ENCODE measurements around the gene KRTAP1-5. TPM values are rescaled to one million over a fixed set of nuclear protein-coding genes. Genes with fewer than 3 reads are reported as not detected.
"Not testable (repeated sequence)": the region's sequence is repeated elsewhere in the genome, so short reads cannot be mapped to it uniquely, and the experiment has no call there.

Gene KRTAP1-5
- polyA plus RNA-seq, 6 donors from 2014 or later: not detected

DNA sequence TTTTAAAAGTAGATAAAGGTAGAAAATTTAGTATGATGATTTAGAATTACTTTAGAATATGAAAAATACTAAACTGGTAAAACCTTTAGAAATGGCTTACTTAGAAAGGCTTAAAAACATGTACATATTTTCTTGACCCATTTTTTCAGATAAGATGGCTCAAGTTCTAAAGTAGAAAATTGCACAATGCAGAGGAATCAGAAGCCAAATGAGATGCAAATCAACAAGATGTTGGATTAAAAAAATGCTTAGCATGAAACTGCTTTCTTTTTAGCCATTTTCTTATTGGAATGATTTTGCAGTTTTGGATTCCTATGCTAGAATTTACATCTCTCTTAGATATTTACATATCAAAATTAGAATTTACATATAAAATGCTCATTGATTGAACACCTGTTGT, 16.6 kb downstream of the KRTAP1-5 start:
- ATAC-seq (ENCODE audit: low read depth in 2 of 2): no peak
- Mint-ChIP-seq H3K27ac (peak overlapping the region in 1 of 6 donors; percentile 12), H3K27me3 (peaks cover 0 to 15% (median 0%) of the 10 kb centered on the region in 3 donors), H3K36me3 (no peaks in the 10 kb centered on the region), H3K4me1 (peaks cover 2 to 6% (median 3%) of the 10 kb centered on the region in 3 donors), H3K4me3 (no peak overlapping the region), H3K9me3 (no peaks in the 10 kb centered on the region)
- DNase-seq: no peak

DNA sequence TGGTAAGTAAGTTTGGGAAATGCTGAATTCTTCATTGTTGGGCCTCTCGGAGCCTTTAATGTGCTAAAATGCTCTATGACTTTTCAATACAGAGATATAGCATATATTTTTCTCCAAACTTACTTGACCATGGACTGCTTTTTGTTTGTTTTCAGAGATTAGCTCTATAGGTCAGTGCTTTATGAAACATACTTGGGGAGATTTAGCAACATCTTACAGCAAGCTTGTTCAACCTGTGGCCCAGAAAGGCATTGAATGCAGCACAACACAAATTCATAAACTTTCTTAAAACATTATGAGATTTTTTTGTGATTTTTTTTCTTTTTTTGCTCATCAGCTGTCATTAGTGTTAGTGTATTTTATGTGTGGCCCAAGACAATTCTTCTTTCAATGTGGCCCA, 17.1 kb downstream of the KRTAP1-5 start:
- ATAC-seq (ENCODE audit: low read depth in 2 of 2) (no peak), DNase-seq (no peak)
- H3K27ac Mint-ChIP-seq: no peak overlapping the region
- H3K4me3 Mint-ChIP-seq: no peak overlapping the region
- peaks cover 0 to 12% (median 0%) of the 10 kb centered on the region in 3 donors for H3K27me3 Mint-ChIP-seq
- no peaks in the 10 kb centered on the region for H3K9me3 Mint-ChIP-seq
- no peaks in the 10 kb centered on the region for H3K36me3 Mint-ChIP-seq
- H3K4me1 Mint-ChIP-seq: peaks cover 0 to 1% (median 0%) of the 10 kb centered on the region in 3 donors

DNA sequence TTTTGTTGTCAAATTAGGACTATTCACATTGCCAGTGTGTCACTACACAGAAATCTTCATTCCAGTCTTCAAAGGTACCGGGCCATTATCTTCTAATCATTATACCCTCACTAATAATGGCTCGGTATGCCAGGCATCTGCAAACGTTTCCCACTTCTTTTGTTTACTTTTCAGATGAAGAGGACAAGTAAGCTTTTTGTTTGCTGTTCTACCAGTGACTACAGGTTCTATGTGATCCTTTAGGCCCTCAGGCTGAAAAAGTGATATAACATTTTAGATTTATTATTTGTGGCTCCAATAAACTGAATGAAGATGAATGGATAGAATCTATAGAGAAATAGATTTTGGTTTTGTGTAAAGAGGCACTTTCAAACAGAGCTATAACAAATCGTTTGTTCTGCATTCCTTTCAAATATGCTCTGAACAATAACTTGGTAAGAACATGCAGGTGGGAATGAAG, 17.7 kb downstream of the KRTAP1-5 start:
- Mint-ChIP-seq H3K4me1 (no peaks in the 10 kb centered on the region), H3K9me3 (no peaks in the 10 kb centered on the region), H3K36me3 (no peaks in the 10 kb centered on the region), H3K27me3 (peaks cover 0 to 16% (median 3%) of the 10 kb centered on the region in 3 donors), H3K27ac (no peak overlapping the region), H3K4me3 (no peak overlapping the region)
- ATAC-seq (ENCODE audit: low read depth in 2 of 2): no peak
- DNase-seq: no peak

DNA sequence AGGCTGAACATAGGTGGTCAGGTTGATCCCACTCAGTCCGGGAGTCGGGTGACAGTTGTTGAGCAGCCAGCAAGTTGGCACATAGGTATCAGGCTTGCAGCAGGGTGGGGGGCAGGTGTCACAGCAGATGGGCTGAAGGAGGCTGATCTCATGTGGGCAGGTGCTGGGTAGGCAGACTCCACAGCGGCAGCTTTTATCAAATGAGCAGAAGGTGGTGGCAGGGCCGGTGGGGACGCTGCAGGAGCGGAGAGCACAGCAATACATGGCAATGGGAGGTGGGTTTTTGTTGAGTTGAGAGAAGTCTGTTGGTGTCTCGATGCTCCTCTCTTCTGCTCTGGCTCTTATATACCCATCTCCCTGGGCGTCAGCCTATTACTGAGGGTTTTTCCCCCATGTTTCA, 18.2 kb downstream of the KRTAP1-5 start, which contains the start of gene KRTAP3-1:
Gene KRTAP3-1, minus strand, starts transcription at position 318 of the 400 bp plus-strand sequence. Its CDS starts 54 bp downstream, at position 264.
- ATAC-seq (ENCODE audit: low read depth in 2 of 2) (no peak), DNase-seq (no peak)
- Mint-ChIP-seq H3K27ac (no peak within 1 kb of the TSS), H3K36me3 (no peaks in the 10 kb centered on the region), H3K4me3 (no peak within 1 kb of the TSS), H3K9me3 (no peaks in the 10 kb centered on the region), H3K4me1 (no peaks in the 10 kb centered on the region), H3K27me3 (peaks cover 0 to 22% (median 8%) of the 10 kb centered on the region in 3 donors)

DNA sequence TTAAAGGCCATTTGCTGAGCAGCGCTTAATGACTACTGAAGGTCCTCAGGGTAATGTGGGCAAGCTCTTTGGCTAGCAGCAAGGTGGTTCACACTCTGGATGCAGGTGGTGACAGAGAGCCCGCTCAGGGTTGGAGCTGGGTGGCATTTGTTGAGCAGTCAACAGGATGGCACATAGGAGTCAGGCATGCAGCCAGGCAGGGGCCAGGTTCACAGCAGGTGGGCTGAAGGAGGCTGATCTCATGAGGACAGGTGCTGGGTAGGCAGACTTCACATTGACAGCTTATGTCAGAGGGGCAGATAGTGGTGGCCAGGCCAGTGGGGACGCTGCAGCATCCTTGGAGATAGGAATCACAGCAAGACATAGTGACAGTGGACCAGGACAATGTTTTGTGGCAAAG, 22.6 kb downstream of the KRTAP1-5 start:
- no peak overlapping the region for H3K4me3 Mint-ChIP-seq
- ATAC-seq (ENCODE audit: low read depth in 2 of 2) (no peak), DNase-seq (no peak)
- H3K27ac Mint-ChIP-seq: no peak overlapping the region
- H3K4me1 Mint-ChIP-seq: no peaks in the 10 kb centered on the region
- peaks cover 21 to 34% (median 27%) of the 10 kb centered on the region in 3 donors for H3K27me3 Mint-ChIP-seq
- no peaks in the 10 kb centered on the region for H3K36me3 Mint-ChIP-seq
- H3K9me3 Mint-ChIP-seq: peaks cover 0 to 2% (median 0%) of the 10 kb centered on the region in 7 donors

DNA sequence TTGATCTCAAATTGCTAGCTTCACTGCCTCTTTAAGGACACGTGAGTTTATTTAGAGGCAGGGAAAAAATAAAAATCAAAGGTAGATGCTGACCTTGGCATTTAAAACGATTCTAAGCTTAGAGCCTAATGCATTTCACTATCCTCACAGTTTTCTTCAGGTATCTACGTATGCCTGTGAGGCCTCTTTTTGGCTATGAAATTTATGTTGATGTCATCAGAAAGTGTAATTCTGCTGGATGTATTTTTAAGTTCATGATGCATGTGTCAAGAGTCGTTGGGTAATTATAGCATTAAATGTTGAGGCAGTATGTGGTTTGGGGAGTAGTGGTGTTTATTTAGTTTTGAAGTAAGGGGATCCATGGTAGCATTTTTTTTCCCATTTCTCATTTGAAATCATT, 23.1 kb downstream of the KRTAP1-5 start:
- Mint-ChIP-seq H3K4me1 (no peaks in the 10 kb centered on the region), H3K27me3 (peaks cover 21 to 38% (median 31%) of the 10 kb centered on the region in 3 donors), H3K27ac (peak overlapping the region in 1 of 6 donors; percentile 14), H3K9me3 (peaks cover 0 to 3% (median 0%) of the 10 kb centered on the region in 7 donors), H3K36me3 (no peaks in the 10 kb centered on the region), H3K4me3 (no peak overlapping the region)
- no peak for ATAC-seq (ENCODE audit: low read depth in 2 of 2)
- DNase-seq: no peak

DNA sequence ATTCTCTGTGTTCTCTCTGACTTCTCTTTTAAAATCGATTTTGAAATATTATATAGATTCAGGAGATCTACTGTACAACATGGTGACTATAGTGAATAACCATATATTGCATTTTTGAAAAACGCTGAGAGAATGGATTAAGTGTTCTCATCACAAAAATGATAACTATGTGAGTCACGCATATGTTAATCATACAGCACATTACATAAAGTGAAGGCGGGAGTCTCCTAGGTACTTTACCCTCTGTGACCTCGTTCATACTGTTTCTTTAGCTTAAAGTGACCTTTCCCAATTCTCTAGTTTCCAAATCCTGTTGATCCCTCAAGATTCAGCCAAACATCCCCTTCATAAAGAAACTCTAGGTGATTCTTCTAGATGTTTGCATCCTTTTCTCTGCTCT, 24.2 kb downstream of the KRTAP1-5 start:
- H3K9me3 Mint-ChIP-seq: peaks cover 0 to 3% (median 0%) of the 10 kb centered on the region in 7 donors
- DNase-seq (no peak), ATAC-seq (ENCODE audit: low read depth in 2 of 2) (no peak)
- peaks cover 21 to 48% (median 31%) of the 10 kb centered on the region in 3 donors for H3K27me3 Mint-ChIP-seq
- no peaks in the 10 kb centered on the region for H3K4me1 Mint-ChIP-seq
- no peaks in the 10 kb centered on the region for H3K36me3 Mint-ChIP-seq
- H3K4me3 Mint-ChIP-seq: no peak overlapping the region
- H3K27ac Mint-ChIP-seq: no peak overlapping the region

DNA sequence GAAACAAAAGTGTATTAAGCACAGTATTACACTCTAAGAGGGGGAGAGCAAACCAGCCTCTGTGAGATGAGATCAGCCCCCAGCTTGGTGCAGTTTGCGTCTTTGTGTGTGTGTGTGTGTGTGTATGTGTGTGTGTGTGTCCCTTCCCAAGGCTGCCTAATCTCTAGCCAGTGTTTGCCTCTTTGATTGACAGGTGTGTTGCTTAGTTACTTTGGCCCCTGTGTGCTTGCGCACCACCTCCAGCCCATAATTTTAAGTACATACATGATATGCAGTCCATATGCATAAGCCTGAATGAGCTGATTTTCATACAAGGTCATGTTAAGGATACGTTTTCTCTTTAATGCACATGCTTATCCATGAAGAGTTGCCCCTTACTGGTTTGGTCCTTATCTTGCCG, 25.2 kb downstream of the KRTAP1-5 start:
- no peak overlapping the region for H3K27ac Mint-ChIP-seq
- peaks cover 30 to 59% (median 40%) of the 10 kb centered on the region in 3 donors for H3K27me3 Mint-ChIP-seq
- ATAC-seq (ENCODE audit: low read depth in 2 of 2) (no peak), DNase-seq (no peak)
- H3K4me1 Mint-ChIP-seq: no peaks in the 10 kb centered on the region
- H3K9me3 Mint-ChIP-seq: peaks cover 0 to 3% (median 0%) of the 10 kb centered on the region in 7 donors
- no peaks in the 10 kb centered on the region for H3K36me3 Mint-ChIP-seq
- H3K4me3 Mint-ChIP-seq: no peak overlapping the region

DNA sequence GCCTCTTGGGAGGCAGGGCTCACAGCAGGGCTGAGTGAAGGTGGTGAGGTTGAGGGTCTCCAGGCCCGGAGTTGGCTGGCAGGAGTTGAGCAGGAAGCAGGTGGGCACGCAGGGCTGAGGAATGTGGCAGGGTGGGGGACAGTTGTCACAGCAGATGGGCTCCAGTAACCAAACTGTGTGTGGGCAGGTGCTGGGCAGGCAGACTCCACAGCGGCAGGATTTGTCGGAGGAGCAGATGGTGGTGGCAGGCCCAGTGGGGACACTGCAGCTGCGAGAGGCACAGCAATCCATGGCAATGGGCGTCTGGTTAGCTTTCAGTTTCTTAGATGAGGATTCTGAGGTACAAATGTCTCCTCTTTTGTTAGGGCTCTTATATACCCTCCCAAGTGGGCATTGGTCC, 27.4 kb downstream of the KRTAP1-5 start, which contains the start of gene KRTAP3-2:
Gene KRTAP3-2, minus strand, starts transcription at position 344 of the 400 bp plus-strand sequence. Its CDS starts 53 bp downstream, at position 291.
- not testable (repeated sequence) for H3K27ac Mint-ChIP-seq; H3K4me3 Mint-ChIP-seq; H3K36me3 Mint-ChIP-seq; DNase-seq; H3K9me3 Mint-ChIP-seq; ATAC-seq (ENCODE audit: low read depth in 2 of 2); H3K4me1 Mint-ChIP-seq
- peaks cover 38 to 70% (median 49%) of the 10 kb centered on the region in 3 donors for H3K27me3 Mint-ChIP-seq

DNA sequence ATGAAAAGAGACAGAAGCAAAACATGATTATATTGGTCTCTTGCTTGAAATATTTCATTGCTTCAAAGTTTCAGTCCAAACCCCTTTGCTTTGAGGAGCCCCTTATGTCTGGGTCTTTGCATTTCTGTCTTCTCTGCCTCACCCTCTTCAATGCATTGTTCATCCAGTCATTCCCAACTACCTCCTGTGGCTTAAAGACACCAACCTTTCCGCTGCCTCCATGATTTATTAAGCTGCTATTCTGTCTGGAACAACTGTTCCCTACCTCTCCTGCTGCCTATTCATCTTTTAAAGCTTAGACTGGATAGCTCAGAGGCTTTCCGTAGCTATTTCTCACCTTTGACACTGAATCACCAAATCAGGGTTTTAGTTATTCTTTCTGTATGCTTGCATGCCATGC, 29.6 kb downstream of the KRTAP1-5 start:
- Mint-ChIP-seq H3K4me3 (no peak overlapping the region), H3K9me3 (peaks cover 0 to 3% (median 0%) of the 10 kb centered on the region in 7 donors), H3K36me3 (no peaks in the 10 kb centered on the region), H3K27me3 (peaks cover 42 to 70% (median 56%) of the 10 kb centered on the region in 3 donors), H3K27ac (no peak overlapping the region), H3K4me1 (no peaks in the 10 kb centered on the region)
- ATAC-seq (ENCODE audit: low read depth in 2 of 2): no peak
- DNase-seq: no peak

DNA sequence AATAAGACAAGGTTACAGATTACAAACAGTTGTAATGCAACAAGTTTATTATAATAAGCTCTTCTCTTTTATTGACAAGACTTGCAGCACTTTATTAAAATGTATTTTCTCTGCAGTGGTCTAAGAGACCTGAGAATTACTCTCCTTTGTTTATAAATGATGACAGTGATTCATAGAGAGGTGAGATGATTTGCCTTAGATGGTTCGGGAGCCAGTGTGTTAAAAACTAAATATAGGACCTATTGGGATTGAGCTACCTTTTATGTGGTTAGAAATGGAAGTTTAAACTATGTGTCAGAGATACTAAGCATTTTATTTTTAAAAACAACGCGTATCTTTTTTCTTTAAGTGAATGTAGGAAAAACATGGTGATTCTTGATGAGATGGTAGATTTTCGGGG, 30.2 kb downstream of the KRTAP1-5 start:
- ATAC-seq (ENCODE audit: low read depth in 2 of 2) (no peak), DNase-seq (no peak)
- Mint-ChIP-seq H3K4me3 (no peak overlapping the region), H3K27me3 (peaks cover 37 to 70% (median 62%) of the 10 kb centered on the region in 3 donors), H3K4me1 (no peaks in the 10 kb centered on the region), H3K9me3 (peaks cover 0 to 3% (median 0%) of the 10 kb centered on the region in 7 donors), H3K36me3 (no peaks in the 10 kb centered on the region), H3K27ac (no peak overlapping the region)

DNA sequence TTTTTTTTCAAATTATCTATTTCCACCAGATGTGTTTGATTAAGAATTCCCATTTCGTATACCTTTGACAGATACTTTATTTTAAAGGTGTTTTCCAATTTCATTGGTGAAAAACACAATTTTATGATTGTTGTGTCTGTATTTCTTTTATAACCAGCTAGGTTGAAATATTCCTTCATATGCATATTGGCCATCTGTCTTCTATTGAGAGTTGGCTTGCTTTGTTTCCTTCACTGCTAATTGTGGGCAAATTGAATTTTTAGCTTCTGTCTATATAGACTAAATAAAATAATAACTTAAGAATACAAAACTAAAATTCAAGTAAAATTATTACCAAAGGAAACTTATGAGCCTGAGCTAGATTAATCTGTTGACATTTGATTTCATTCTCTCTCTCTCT, 31.9 kb downstream of the KRTAP1-5 start:
- ATAC-seq (ENCODE audit: low read depth in 2 of 2) (no peak), DNase-seq (no peak)
- H3K4me1 Mint-ChIP-seq: no peaks in the 10 kb centered on the region
- H3K4me3 Mint-ChIP-seq: no peak overlapping the region
- peaks cover 35 to 61% (median 56%) of the 10 kb centered on the region in 3 donors for H3K27me3 Mint-ChIP-seq
- no peaks in the 10 kb centered on the region for H3K36me3 Mint-ChIP-seq
- peaks cover 0 to 8% (median 0%) of the 10 kb centered on the region in 7 donors for H3K9me3 Mint-ChIP-seq
- H3K27ac Mint-ChIP-seq: no peak overlapping the region

DNA sequence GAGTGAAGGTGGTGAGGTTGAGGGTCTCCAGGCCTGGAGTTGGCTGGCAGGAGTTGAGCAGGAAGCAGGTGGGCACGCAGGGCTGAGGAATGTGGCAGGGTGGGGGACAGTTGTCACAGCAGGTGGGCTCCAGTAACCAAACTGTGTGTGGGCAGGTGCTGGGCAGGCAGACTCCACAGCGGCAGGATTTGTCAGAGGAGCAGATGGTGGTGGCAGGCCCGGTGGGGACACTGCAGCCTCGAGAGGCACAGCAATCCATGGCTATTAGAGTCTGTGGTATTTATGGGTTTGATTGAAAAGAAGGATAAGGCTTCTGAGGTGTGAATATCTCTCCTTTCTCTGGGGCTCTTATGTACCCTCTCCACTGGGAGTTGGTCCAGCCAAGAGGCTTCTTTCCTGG, 33.2 kb downstream of the KRTAP1-5 start, which contains the start of gene KRTAP3-3:
Gene KRTAP3-3, minus strand, starts transcription at position 326 of the 400 bp plus-strand sequence. Its CDS starts 67 bp downstream, at position 259.
- Mint-ChIP-seq H3K27ac (peak within 1 kb of the TSS in 3 of 6 donors; percentile 6 to 94 (median 37)), H3K36me3 (no peaks in the 10 kb centered on the region), H3K4me3 (no peak within 1 kb of the TSS), H3K4me1 (no peaks in the 10 kb centered on the region), H3K9me3 (peaks cover 0 to 5% (median 0%) of the 10 kb centered on the region in 7 donors), H3K27me3 (peaks cover 35 to 52% (median 46%) of the 10 kb centered on the region in 3 donors)
- DNase-seq: no peak
- ATAC-seq (ENCODE audit: low read depth in 2 of 2): no peak

DNA sequence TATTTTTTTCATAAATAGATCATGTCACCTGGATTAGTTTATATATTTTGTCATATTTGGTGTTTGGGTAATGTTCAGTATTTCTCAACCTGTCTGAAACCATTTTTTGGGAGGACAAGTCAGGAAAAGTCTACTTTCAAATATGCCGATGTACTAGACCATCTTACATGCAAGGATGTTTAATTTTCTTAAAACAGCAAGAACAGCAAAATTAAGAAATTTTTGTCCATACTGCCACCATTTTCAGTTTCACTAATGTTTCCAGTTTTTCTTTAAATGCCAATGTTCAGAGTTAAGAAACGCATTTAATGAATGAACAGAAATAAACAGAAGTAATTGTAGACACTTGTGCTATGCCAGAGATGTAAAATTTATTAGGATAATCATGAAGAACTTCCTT, 33.9 kb downstream of the KRTAP1-5 start:
- no peaks in the 10 kb centered on the region for H3K4me1 Mint-ChIP-seq
- peaks cover 35 to 46% (median 42%) of the 10 kb centered on the region in 3 donors for H3K27me3 Mint-ChIP-seq
- DNase-seq (no peak), ATAC-seq (ENCODE audit: low read depth in 2 of 2) (no peak)
- no peak overlapping the region for H3K27ac Mint-ChIP-seq
- H3K9me3 Mint-ChIP-seq: peaks cover 0 to 5% (median 0%) of the 10 kb centered on the region in 7 donors
- no peaks in the 10 kb centered on the region for H3K36me3 Mint-ChIP-seq
- no peak overlapping the region for H3K4me3 Mint-ChIP-seq

All from naive B cell (primary cell).